ENCODE data around the gene FRMD8. TPM values are rescaled to one million over a fixed set of nuclear protein-coding genes. Genes with fewer than 3 reads are reported as not detected.

Gene FRMD8
- total RNA-seq, 1 donor from 2014 or later, result 21.9 TPM

GRCh38 chr11:65355776-65356393 lies 30.6 kb upstream of the FRMD8 start:
- FAIRE-seq, result no peak
- Histone ChIP-seq H3K27me3 (ENCODE audit: control insufficient read depth, insufficient read depth, low read length) (peaks cover 6% of the 10 kb centered on the region), H3K4me3 (ENCODE audit: low read depth, low read length) (peak overlapping the region; percentile 47), H3K36me3 (ENCODE audit: control insufficient read depth, insufficient read depth, low read length) (peaks cover 6% of the 10 kb centered on the region)
- peak; percentile 26 for DNase-seq (ENCODE audit: low read depth)
- no peak for TF ChIP-seq CTCF (IDR thresholded peaks at IDR 0.05; ENCODE audit: insufficient read depth, low read length, severe bottlenecking)

- DNase-seq (ENCODE audit: low read depth) (no peak), FAIRE-seq (no peak)
- no peak for TF ChIP-seq CTCF (IDR thresholded peaks at IDR 0.05; ENCODE audit: insufficient read depth, low read length, severe bottlenecking)
- peaks cover 6% of the 10 kb centered on the region for H3K27me3 ChIP-seq (ENCODE audit: control insufficient read depth, insufficient read depth, low read length)
- peaks cover 6% of the 10 kb centered on the region for H3K36me3 ChIP-seq (ENCODE audit: control insufficient read depth, insufficient read depth, low read length)
- H3K4me3 ChIP-seq (ENCODE audit: low read depth, low read length), result no peak overlapping the region
Measured at GRCh38 chr11:65356394-65356972, 30.0 kb upstream of the FRMD8 start.

GRCh38 chr11:65357856-65358356 lies 28.5 kb upstream of the FRMD8 start:
- H3K4me3 ChIP-seq (ENCODE audit: low read depth, low read length), result no peak overlapping the region
- no peak for FAIRE-seq
- no peak for DNase-seq (ENCODE audit: low read depth)
- TF ChIP-seq CTCF (IDR thresholded peaks at IDR 0.05; ENCODE audit: insufficient read depth, low read length, severe bottlenecking), result no peak
- peaks cover 6% of the 10 kb centered on the region for H3K27me3 ChIP-seq (ENCODE audit: control insufficient read depth, insufficient read depth, low read length)
- H3K36me3 ChIP-seq (ENCODE audit: control insufficient read depth, insufficient read depth, low read length), result no peaks in the 10 kb centered on the region

- no peak for TF ChIP-seq CTCF (IDR thresholded peaks at IDR 0.05; ENCODE audit: insufficient read depth, low read length, severe bottlenecking)
- Histone ChIP-seq H3K4me3 (ENCODE audit: low read depth, low read length) (no peak overlapping the region), H3K27me3 (ENCODE audit: control insufficient read depth, insufficient read depth, low read length) (no peaks in the 10 kb centered on the region), H3K36me3 (ENCODE audit: control insufficient read depth, insufficient read depth, low read length) (no peaks in the 10 kb centered on the region)
- FAIRE-seq (no peak), DNase-seq (ENCODE audit: low read depth) (no peak)
Measured at GRCh38 chr11:65362320-65362931, 24.0 kb upstream of the FRMD8 start.

- no peaks in the 10 kb centered on the region for H3K36me3 ChIP-seq (ENCODE audit: control insufficient read depth, insufficient read depth, low read length)
- TF ChIP-seq CTCF (IDR thresholded peaks at IDR 0.05; ENCODE audit: insufficient read depth, low read length, severe bottlenecking), result no peak
- no peak for FAIRE-seq
- DNase-seq (ENCODE audit: low read depth), result no peak
- H3K27me3 ChIP-seq (ENCODE audit: control insufficient read depth, insufficient read depth, low read length), result no peaks in the 10 kb centered on the region
- H3K4me3 ChIP-seq (ENCODE audit: low read depth, low read length), result no peak overlapping the region
Measured at GRCh38 chr11:65362966-65363365, 23.5 kb upstream of the FRMD8 start.

Measured in bronchial epithelial cell (primary cell).